K562 (cell line): ENCODE measurements around the gene HLA-DMB. TPM values are rescaled to one million over a fixed set of nuclear protein-coding genes. Genes with fewer than 3 reads are reported as not detected.

Experiments
- ARHGAP35 ChIP-seq: fragments of 450-650 bp; IDR thresholded peaks from 2 replicates; pipeline ENCODE4 v1.6.1; 2018; ENCODE audit not compliant: partially characterized antibody
- ARID3A ChIP-seq: IDR thresholded peaks from 2 replicates; pipeline ENCODE4 v1.6.1; 2012; ENCODE audit warnings: low read depth, low read length, improper control_type of control experiment, borderline replicate concordance
- BRD4 ChIP-seq: fragments of 200-600 bp; sonication (generic); IDR thresholded peaks from 2 replicates; pipeline ENCODE4 v1.6.1; 2017; ENCODE audit warnings: inconsistent platforms
- CBX3 ChIP-seq, 2 experiments: IDR thresholded peaks; 1 replicate in 1 of 2; 2 replicates in 1 of 2; pipeline ENCODE4 v1.6.1; 2012; ENCODE audit warnings: inconsistent platforms in 2 of 2, low read length in 2 of 2, borderline replicate concordance in 1 of 2, control low read depth in 1 of 2
- CBX5 ChIP-seq: IDR thresholded peaks from 2 replicates; pipeline ENCODE4 v1.6.1; 2014; ENCODE audit warnings: low read depth, borderline replicate concordance
- EZH2 ChIP-seq: IDR thresholded peaks from 2 replicates; pipeline ENCODE4 v1.6.1; 2012; ENCODE audit warnings: low read depth, mild to moderate bottlenecking, inconsistent platforms, low read length, borderline replicate concordance
- KAT7 ChIP-seq: sonication (generic); formaldehyde crosslinking; IDR thresholded peaks from 2 replicates; pipeline ENCODE4 v1.8.0; 2022; ENCODE audit warnings: missing genetic modification reagents, mild to moderate bottlenecking, borderline replicate concordance
- MCM3 ChIP-seq: fragments of 450-650 bp; IDR thresholded peaks from 2 replicates; pipeline ENCODE4 v1.6.1; 2016
- MCM5 ChIP-seq: fragments of 450-650 bp; IDR thresholded peaks from 2 replicates; pipeline ENCODE4 v1.6.1; 2016; ENCODE audit warnings: low read depth
- NCOA2 ChIP-seq, 2 experiments: fragments of 450-650 bp; IDR thresholded peaks; 2 replicates each; pipeline ENCODE4 v1.6.1; 2018; ENCODE audit warnings: mild to moderate bottlenecking in 2 of 2, moderate library complexity in 1 of 2; ENCODE audit not compliant: partially characterized antibody in 2 of 2
- PHF8 ChIP-seq: fragments of 200-600 bp; sonication (generic); IDR thresholded peaks from 2 replicates; pipeline ENCODE4 v1.6.1; 2012; ENCODE audit warnings: mixed run types, mild to moderate bottlenecking, inconsistent platforms, low read length, moderate library complexity, borderline replicate concordance
- RNF2 ChIP-seq: sonication (generic); IDR thresholded peaks from 2 replicates; pipeline ENCODE4 v1.6.1; 2016
- SLC30A9 ChIP-seq: fragments of 250-450 bp; sonication (Bioruptor Pico); IDR thresholded peaks from 2 replicates; pipeline ENCODE4 v1.8.0; 2022; ENCODE audit warnings: mild to moderate bottlenecking, moderate library complexity
- SMARCA5 ChIP-seq: fragments of 450-650 bp; IDR thresholded peaks from 2 replicates; pipeline ENCODE4 v1.6.1; 2016
- SP2 ChIP-seq: IDR thresholded peaks from 2 replicates; pipeline ENCODE4 v1.6.1; 2011; ENCODE audit warnings: mild to moderate bottlenecking, low read depth, low read length, moderate library complexity; ENCODE audit not compliant: poor library complexity, severe bottlenecking; ENCODE audit errors: extremely low read depth
- STAT5A ChIP-seq: IDR thresholded peaks from 2 replicates; pipeline ENCODE4 v1.6.1; 2012; ENCODE audit warnings: low read length, inconsistent platforms, borderline replicate concordance
- TBL1XR1 ChIP-seq, 2 experiments: IDR thresholded peaks; 2 replicates each; pipeline ENCODE4 v1.6.1; 2012; ENCODE audit warnings: improper control_type of control experiment in 2 of 2, low read length in 2 of 2, mild to moderate bottlenecking in 1 of 2
- TCF7 ChIP-seq: sonication (generic); IDR thresholded peaks from 2 replicates; pipeline ENCODE4 v1.6.1; 2016; ENCODE audit warnings: antibody characterized with exemption, borderline replicate concordance
- YBX1 ChIP-seq: fragments of 450-650 bp; IDR thresholded peaks from 2 replicates; pipeline ENCODE4 v1.7.1; 2016; ENCODE audit warnings: mild to moderate bottlenecking
- ZFX ChIP-seq: sonication (generic); formaldehyde crosslinking; IDR thresholded peaks from 2 replicates; pipeline ENCODE4 v1.8.0; 2022; ENCODE audit warnings: mild to moderate bottlenecking, missing genetic modification reagents, moderate library complexity
- ZNF239 ChIP-seq: fragments of 250-450 bp; sonication (Bioruptor Pico); IDR thresholded peaks from 2 replicates; pipeline ENCODE4 v1.4.0; 2020; ENCODE audit warnings: mild to moderate bottlenecking
- ZNF431 ChIP-seq: sonication (generic); formaldehyde crosslinking; IDR thresholded peaks from 2 replicates; pipeline ENCODE4 v1.8.0; 2022; ENCODE audit warnings: mild to moderate bottlenecking, missing genetic modification reagents
- ZNF507 ChIP-seq: conservative IDR thresholded peaks from 2 replicates; pipeline ENCODE4 v1.6.1; 2017; ENCODE audit warnings: missing genetic modification characterization, missing compliant biosample characterization
- ZNF655 ChIP-seq: fragments of 250-450 bp; sonication (Bioruptor Pico); IDR thresholded peaks from 2 replicates; pipeline ENCODE4 v1.5.0; 2021
- ZNF696 ChIP-seq: fragments of 250-450 bp; sonication (Bioruptor Pico); conservative IDR thresholded peaks from 2 replicates; pipeline ENCODE4 v1.4.0; 2020; ENCODE audit warnings: mild to moderate bottlenecking, moderate library complexity
- polyA plus RNA-seq, 8 experiments: library from polyadenylated mRNA; depleted of rRNA in 4 of 8; stranded (reverse) in 5 of 8; unstranded in 3 of 8; fragments of >200 nt; fragmentation: Nextera tagmentation in 2 of 8; fragmentation: Illumina TruSeq in 1 of 8; extraction: Ambion mirVana in 2 of 8; extraction: Trizol in 1 of 8; gene quantifications; 2 replicates each; pipeline versions ENCODE4 v1.2.1 to v1.2.3, GENCODE V29; 2011 to 2014; ENCODE audit warnings: inconsistent platforms in 1 of 8, missing spikeins in 1 of 8
- total RNA-seq, 7 experiments: library from RNA; depleted of rRNA in 6 of 7; stranded (reverse); fragments of >200 nt in 6 of 7; fragmentation: Illumina TruSeq in 2 of 7; extraction: Trizol in 2 of 7; gene quantifications; 2 replicates each; pipeline versions ENCODE4 v1.2.1 to v1.2.3, GENCODE V29; 2011 to 2021; ENCODE audit warnings: low replicate concordance in 1 of 7
- TF ChIP-seq, protein P1 (sequence below): fragments of 450-650 bp; formaldehyde crosslinking; IDR thresholded peaks from 2 replicates; pipeline ENCODE4 v1.4.0; 2020; ENCODE audit warnings: mild to moderate bottlenecking, moderate library complexity

HLA-DMB gene
- total and polyA plus RNA-seq, 9 of the 15 experiments (the other 6 are each of a cell fraction or from before 2014, with no cell fraction given): 0.38 TPM; not detected in 8

GRCh38 chr6:32967151-32968091 lies 26.6 kb upstream of the HLA-DMB start (continued):
- TF ChIP-seq ZNF431 (CRISPR knock-in tag) (no peak), PHF8 (no peak), CBX5 (0 out of 2 replicates have a peak, but pooled peaks have one; percentile 8), RNF2 (no peak), ZFX (CRISPR knock-in tag) (no peak), ARHGAP35 (no peak), NCOA2 (IDR thresholded peaks at IDR 0.05; ENCODE audit: partially characterized antibody in 2 of 2) (no peak), SLC30A9 (CRISPR knock-in tag) (no peak), TBL1XR1 (IDR thresholded peaks at IDR 0.05; ENCODE audit: low read length in 2 of 2) (no peak), SP2 (no peak), EZH2 (no peak), MCM3 (no peak), YBX1 (no peak), BRD4 (no peak), KAT7 (CRISPR knock-in tag) (no peak), CBX3 (IDR thresholded peaks at IDR 0.05; ENCODE audit: borderline replicate concordance in 1 of 2, low read length in 2 of 2) (no peak), ZNF507 (tag) (no peak), ZNF239 (CRISPR knock-in tag) (no peak), ARID3A (peak; percentile 35; the same call in 1 of the 2 replicates), MCM5 (no peak), ZNF655 (CRISPR knock-in tag) (no peak), SMARCA5 (no peak; the same call in 1 of the 2 replicates), STAT5A (0 out of 2 replicates have a peak, but pooled peaks have one; percentile 32), TCF7 (no peak), ZNF696 (CRISPR knock-in tag) (no peak)
- TF ChIP-seq, protein P1, sequence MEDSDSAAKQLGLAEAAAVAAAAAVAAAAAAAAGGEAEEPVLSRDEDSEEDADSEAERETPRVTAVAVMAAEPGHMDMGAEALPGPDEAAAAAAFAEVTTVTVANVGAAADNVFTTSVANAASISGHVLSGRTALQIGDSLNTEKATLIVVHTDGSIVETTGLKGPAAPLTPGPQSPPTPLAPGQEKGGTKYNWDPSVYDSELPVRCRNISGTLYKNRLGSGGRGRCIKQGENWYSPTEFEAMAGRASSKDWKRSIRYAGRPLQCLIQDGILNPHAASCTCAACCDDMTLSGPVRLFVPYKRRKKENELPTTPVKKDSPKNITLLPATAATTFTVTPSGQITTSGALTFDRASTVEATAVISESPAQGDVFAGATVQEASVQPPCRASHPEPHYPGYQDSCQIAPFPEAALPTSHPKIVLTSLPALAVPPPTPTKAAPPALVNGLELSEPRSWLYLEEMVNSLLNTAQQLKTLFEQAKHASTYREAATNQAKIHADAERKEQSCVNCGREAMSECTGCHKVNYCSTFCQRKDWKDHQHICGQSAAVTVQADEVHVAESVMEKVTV (CRISPR knock-in tag): peak; percentile 25; the same call in 1 of the 2 replicates
